Endothelial cell of coronary artery (primary cell): ENCODE data around the gene CCL21. TPM values are rescaled to one million over a fixed set of nuclear protein-coding genes. Genes with fewer than 3 reads are reported as not detected.

Source experiments
- total RNA-seq: library from RNA; depleted of rRNA; stranded (reverse); fragments of >200 nt; gene quantifications from 2 replicates; pipeline ENCODE4 v1.2.3, GENCODE V29; 2014

CCL21 gene
- not detected in 2 replicates for total RNA-seq

GRCh38 chr9:34710023-34710422 is at the start of gene CCL21:
Gene CCL21 (minus strand): TSS chr9:34710136. CDS start chr9:34710066, 70 bp downstream.

GRCh38 chr9:34690983-34691935 is 18.7 kb downstream of the CCL21 start, which contains the start of gene CCL19:
Gene CCL19 (minus strand): TSS chr9:34691276. CDS start chr9:34691139, 137 bp downstream.

GRCh38 chr9:34662526-34663302 is 47.2 kb downstream of the CCL21 start, which contains the start of gene CCL27:
Gene CCL27 (minus strand): TSS chr9:34662657. CDS start chr9:34662633, 24 bp downstream.

Other genes with a start within 250 kb of the CCL21 start
- 0.09 TPM in 1 of 2 replicates, not detected in the other for gene ENHO, start 187.1 kb downstream of the CCL21 start, total RNA-seq
- gene CNTFR, start 120.4 kb downstream of the CCL21 start, total RNA-seq: not detected in 2 replicates
- gene RPP25L, start 98.0 kb downstream of the CCL21 start, total RNA-seq: 18.0 and 20.8 TPM in 2 replicates
- gene DCTN3, start 89.6 kb downstream of the CCL21 start, total RNA-seq: 85.8 and 103 TPM in 2 replicates
- 0.09 TPM in 2 replicates for gene ARID3C, start 81.1 kb downstream of the CCL21 start, total RNA-seq
- 41.1 and 46.3 TPM in 2 replicates for gene SIGMAR1, start 72.3 kb downstream of the CCL21 start, total RNA-seq
- 17.2 and 30.2 TPM in 2 replicates for gene GALT, start 63.5 kb downstream of the CCL21 start, total RNA-seq
- gene IL11RA, start 58.0 kb downstream of the CCL21 start, total RNA-seq: 4.8 and 7.1 TPM in 2 replicates
- not detected in 2 replicates for gene CCL27, start 47.5 kb downstream of the CCL21 start, total RNA-seq
- not detected in 2 replicates for gene CCL19, start 18.9 kb downstream of the CCL21 start, total RNA-seq
- gene PHF24, start 248.1 kb upstream of the CCL21 start, total RNA-seq: not detected in 2 replicates